ENCODE data around the gene ARMC8.

The ARMC8 gene

DNA sequence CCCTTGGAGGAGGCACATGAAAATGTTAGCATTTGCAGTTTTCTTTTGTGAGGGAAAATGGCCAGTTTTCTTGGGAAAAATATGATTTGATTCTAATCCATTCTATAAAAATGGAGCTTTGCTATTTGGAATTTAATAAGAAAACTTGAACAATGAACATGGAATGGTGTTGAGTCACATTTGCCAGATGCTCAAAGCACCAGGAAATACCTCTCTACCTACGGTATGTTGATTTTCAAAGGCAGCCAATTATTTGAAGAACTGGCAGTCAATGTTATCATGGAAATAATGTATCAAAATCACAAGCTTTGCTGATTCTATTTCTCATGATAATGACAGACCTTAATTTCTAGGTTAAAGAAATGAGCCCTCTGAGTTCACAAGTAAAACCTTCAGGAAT is 127.7 kb downstream of the ARMC8 start:
- Histone ChIP-seq H3K4me3 (ENCODE audit: low read length) (no peak overlapping the region), H3K4me1 (ENCODE audit: control insufficient read depth, insufficient read depth, low read length) (peaks cover 7% of the 10 kb centered on the region), H3K9me3 (replicated peaks; ENCODE audit: low read length) (peaks cover 5% of the 10 kb centered on the region), H3K4me2 (ENCODE audit: low read length) (no peak overlapping the region), H3K36me3 (ENCODE audit: insufficient read depth, low read length) (no peaks in the 10 kb centered on the region), H3K27me3 (ENCODE audit: control insufficient read depth, insufficient read depth, low read length) (peaks cover 18% of the 10 kb centered on the region), H3K9ac (ENCODE audit: low read depth, low read length) (no peak overlapping the region)

DNA sequence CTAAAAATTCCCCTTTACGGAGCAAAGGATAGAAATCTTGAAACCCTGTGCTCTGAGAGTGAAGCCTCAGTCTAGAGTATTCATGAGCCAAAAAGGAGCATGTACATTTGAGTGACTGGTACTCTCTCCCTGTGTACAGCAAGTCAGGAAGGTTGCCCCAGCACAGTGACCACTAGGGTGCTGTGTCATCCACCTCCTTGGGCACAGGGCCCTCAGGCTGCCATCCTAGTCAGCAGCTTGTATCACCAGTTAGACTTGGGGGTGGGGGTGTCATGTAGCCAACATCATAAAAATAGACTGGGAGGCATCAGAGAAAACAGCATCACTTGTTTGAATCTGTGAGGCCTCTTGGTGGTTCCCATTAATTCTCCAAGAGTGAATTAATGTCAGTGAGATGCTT is 130.6 kb downstream of the ARMC8 start:
- H3K9me3 ChIP-seq (replicated peaks; ENCODE audit: low read length), result no peaks in the 10 kb centered on the region

GRCh38 chr3:138323971-138324370 is 136.9 kb downstream of the ARMC8 start:
- Histone ChIP-seq H3K4me2 (ENCODE audit: low read length) (no peak overlapping the region), H3K9ac (ENCODE audit: low read depth, low read length) (no peak overlapping the region), H3K36me3 (ENCODE audit: insufficient read depth, low read length) (no peaks in the 10 kb centered on the region), H3K4me3 (ENCODE audit: low read length) (no peak overlapping the region), H3K9me3 (replicated peaks; ENCODE audit: low read length) (no peaks in the 10 kb centered on the region), H3K4me1 (ENCODE audit: control insufficient read depth, insufficient read depth, low read length) (peaks cover 2% of the 10 kb centered on the region), H3K27me3 (ENCODE audit: control insufficient read depth, insufficient read depth, low read length) (peaks cover 14% of the 10 kb centered on the region)

More for the DNA sequence above, 130.6 kb downstream of the ARMC8 start:
- Histone ChIP-seq H3K4me1 (ENCODE audit: control insufficient read depth, insufficient read depth, low read length) (peaks cover 7% of the 10 kb centered on the region), H3K4me3 (ENCODE audit: low read length) (no peak overlapping the region), H3K36me3 (ENCODE audit: insufficient read depth, low read length) (no peaks in the 10 kb centered on the region), H3K4me2 (ENCODE audit: low read length) (no peak overlapping the region), H3K9ac (ENCODE audit: low read depth, low read length) (no peak overlapping the region), H3K27me3 (ENCODE audit: control insufficient read depth, insufficient read depth, low read length) (peaks cover 8% of the 10 kb centered on the region)

GRCh38 chr3:138325990-138326389 is 138.9 kb downstream of the ARMC8 start:
- H3K4me2 ChIP-seq (ENCODE audit: low read length), result no peak overlapping the region
- peaks cover 10% of the 10 kb centered on the region for H3K4me1 ChIP-seq (ENCODE audit: control insufficient read depth, insufficient read depth, low read length)
- no peaks in the 10 kb centered on the region for H3K36me3 ChIP-seq (ENCODE audit: insufficient read depth, low read length)
- no peak overlapping the region for H3K4me3 ChIP-seq (ENCODE audit: low read length)
- peaks cover 12% of the 10 kb centered on the region for H3K27me3 ChIP-seq (ENCODE audit: control insufficient read depth, insufficient read depth, low read length)
- no peaks in the 10 kb centered on the region for H3K9me3 ChIP-seq (replicated peaks; ENCODE audit: low read length)
- H3K9ac ChIP-seq (ENCODE audit: low read depth, low read length), result no peak overlapping the region

DNA sequence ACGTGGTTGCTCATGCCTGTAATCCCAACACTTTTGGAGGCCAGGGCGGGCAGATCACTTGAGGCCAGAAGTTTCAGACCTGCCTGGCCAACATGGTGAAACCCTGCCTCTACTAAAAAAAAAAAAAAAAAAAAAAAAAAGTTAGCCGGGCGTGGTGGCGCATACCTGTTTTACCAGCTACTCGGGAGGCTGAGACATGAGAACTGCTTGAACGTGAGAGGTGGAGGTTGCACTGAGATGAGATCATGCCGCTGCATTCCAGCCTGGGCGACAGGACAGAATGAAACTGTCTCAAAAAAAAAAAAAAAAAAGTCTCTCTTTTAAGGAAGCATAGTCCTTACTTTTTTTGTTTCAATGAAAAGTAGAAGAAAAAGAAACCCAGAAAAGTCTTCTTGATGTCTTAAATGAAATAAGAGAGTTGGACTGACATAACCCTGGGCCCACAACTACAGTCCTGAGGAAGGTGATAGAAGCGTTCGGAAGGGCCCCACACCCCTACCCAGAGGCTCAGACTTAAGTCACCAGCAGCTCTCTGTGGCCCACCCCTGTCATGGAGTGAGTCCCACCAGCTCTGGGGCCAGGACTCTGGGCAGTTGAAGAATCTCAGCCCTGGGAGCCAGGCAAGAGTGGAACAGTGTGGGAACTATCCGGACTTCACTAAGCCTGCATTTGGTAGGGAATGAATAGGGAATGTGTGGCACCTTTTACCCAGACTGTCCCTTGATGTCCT is 139.9 kb downstream of the ARMC8 start:
- no peak overlapping the region for H3K9ac ChIP-seq (ENCODE audit: low read depth, low read length)
- no peaks in the 10 kb centered on the region for H3K9me3 ChIP-seq (replicated peaks; ENCODE audit: low read length)
- H3K36me3 ChIP-seq (ENCODE audit: insufficient read depth, low read length), result no peaks in the 10 kb centered on the region
- no peak overlapping the region for H3K4me2 ChIP-seq (ENCODE audit: low read length)
- no peak overlapping the region for H3K4me3 ChIP-seq (ENCODE audit: low read length)
- peaks cover 6% of the 10 kb centered on the region for H3K27me3 ChIP-seq (ENCODE audit: control insufficient read depth, insufficient read depth, low read length)
- H3K4me1 ChIP-seq (ENCODE audit: control insufficient read depth, insufficient read depth, low read length), result peaks cover 10% of the 10 kb centered on the region

- no peak overlapping the region for H3K9ac ChIP-seq (ENCODE audit: low read depth, low read length)
- peaks cover 6% of the 10 kb centered on the region for H3K27me3 ChIP-seq (ENCODE audit: control insufficient read depth, insufficient read depth, low read length)
- H3K4me2 ChIP-seq (ENCODE audit: low read length), result no peak overlapping the region
- H3K36me3 ChIP-seq (ENCODE audit: insufficient read depth, low read length), result no peaks in the 10 kb centered on the region
- H3K4me1 ChIP-seq (ENCODE audit: control insufficient read depth, insufficient read depth, low read length), result peaks cover 10% of the 10 kb centered on the region
- H3K4me3 ChIP-seq (ENCODE audit: low read length), result no peak overlapping the region
- no peaks in the 10 kb centered on the region for H3K9me3 ChIP-seq (replicated peaks; ENCODE audit: low read length)
Observed at GRCh38 chr3:138327831-138328230, 140.7 kb downstream of the ARMC8 start.

DNA sequence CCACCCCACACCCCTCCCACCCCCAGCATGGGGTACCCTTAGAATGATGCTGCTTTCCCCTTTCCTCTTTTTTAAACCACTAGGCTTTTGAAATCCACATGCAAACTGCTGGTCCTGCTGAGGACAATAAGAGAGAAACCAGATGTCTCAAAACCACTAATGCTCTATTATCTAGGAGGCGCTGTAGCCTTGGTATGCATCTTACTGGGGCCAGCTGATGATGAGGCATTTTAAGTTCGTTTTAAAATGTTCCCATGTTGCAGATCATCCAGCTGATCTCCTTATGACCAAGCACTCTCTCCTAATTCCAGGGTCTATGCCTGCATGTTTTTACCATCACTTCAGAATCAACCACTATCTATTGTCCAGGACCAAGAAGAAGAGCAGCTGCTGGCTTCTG is 141.2 kb downstream of the ARMC8 start:
- peak overlapping the region; percentile 97 for H3K4me2 ChIP-seq (ENCODE audit: low read length)
- H3K4me1 ChIP-seq (ENCODE audit: control insufficient read depth, insufficient read depth, low read length), result peaks cover 10% of the 10 kb centered on the region
- no peak overlapping the region for H3K9ac ChIP-seq (ENCODE audit: low read depth, low read length)

DNA sequence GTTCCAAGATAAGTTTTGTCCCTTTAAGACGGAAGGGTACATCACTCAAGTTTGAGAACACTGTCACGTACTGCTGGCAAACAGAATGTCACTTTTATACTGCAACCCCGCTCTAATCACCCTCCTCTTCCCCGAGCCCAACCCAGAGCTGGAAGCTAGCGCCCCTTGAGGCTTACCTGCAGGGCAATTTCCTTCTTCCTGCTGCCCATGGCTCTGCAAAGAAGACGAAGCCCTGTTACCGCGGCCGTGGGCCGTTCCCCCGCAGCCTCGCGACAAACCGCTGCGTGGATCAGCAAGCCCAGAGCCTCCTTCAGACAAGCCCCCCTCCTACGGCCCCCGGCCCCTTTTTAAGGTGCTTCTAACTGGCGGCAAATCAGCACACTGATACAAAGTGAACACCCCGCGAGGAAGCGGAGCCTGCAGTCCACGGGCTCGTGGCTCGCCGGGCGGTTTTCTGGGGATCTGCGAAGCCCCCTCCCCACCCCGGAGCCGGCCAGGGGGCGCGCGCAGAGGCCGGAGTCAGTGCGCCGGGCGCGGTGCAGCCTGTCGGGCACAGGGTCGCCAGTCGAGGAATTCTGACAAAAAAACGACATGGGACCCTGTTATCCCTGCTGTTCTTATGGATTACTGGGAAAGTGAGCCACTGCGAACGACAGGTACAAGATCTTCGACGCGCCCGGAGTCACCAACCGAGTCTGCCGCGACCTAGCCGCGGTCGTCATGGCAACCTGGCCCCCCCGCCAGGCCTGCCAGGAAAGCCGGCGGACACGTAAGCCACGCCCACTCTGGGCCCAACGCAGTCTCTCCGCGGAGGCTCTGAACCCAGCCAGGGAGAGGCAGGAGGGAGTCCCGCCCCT is 142.3 kb downstream of the ARMC8 start, which contains the start of gene NME9:
NME9 (minus strand) TSS at position 725 of the 857 bp plus-strand sequence; CDS start at position 209, 516 bp downstream.
- peaks cover 10% of the 10 kb centered on the region for H3K4me1 ChIP-seq (ENCODE audit: control insufficient read depth, insufficient read depth, low read length)
- H3K9me3 ChIP-seq (replicated peaks; ENCODE audit: low read length), result no peaks in the 10 kb centered on the region
- H3K36me3 ChIP-seq (ENCODE audit: insufficient read depth, low read length), result no peaks in the 10 kb centered on the region
- H3K9ac ChIP-seq (ENCODE audit: low read depth, low read length), result peak within 1 kb of the TSS; percentile 59
- peaks cover 7% of the 10 kb centered on the region for H3K27me3 ChIP-seq (ENCODE audit: control insufficient read depth, insufficient read depth, low read length)
- H3K4me3 ChIP-seq (ENCODE audit: low read length), result peak within 1 kb of the TSS; percentile 75
- H3K4me2 ChIP-seq (ENCODE audit: low read length), result peak within 1 kb of the TSS; percentile 97

More for the DNA sequence above, 141.2 kb downstream of the ARMC8 start:
- peaks cover 6% of the 10 kb centered on the region for H3K27me3 ChIP-seq (ENCODE audit: control insufficient read depth, insufficient read depth, low read length)
- no peaks in the 10 kb centered on the region for H3K9me3 ChIP-seq (replicated peaks; ENCODE audit: low read length)
- H3K4me3 ChIP-seq (ENCODE audit: low read length), result no peak overlapping the region
- no peaks in the 10 kb centered on the region for H3K36me3 ChIP-seq (ENCODE audit: insufficient read depth, low read length)

GRCh38 chr3:138329984-138330293 is 142.8 kb downstream of the ARMC8 start:
- Histone ChIP-seq H3K9ac (ENCODE audit: low read depth, low read length) (peak overlapping the region; percentile 59), H3K4me1 (ENCODE audit: control insufficient read depth, insufficient read depth, low read length) (peaks cover 10% of the 10 kb centered on the region), H3K4me3 (ENCODE audit: low read length) (peak overlapping the region; percentile 75), H3K36me3 (ENCODE audit: insufficient read depth, low read length) (no peaks in the 10 kb centered on the region), H3K27me3 (ENCODE audit: control insufficient read depth, insufficient read depth, low read length) (peaks cover 13% of the 10 kb centered on the region), H3K9me3 (replicated peaks; ENCODE audit: low read length) (no peaks in the 10 kb centered on the region), H3K4me2 (ENCODE audit: low read length) (peak overlapping the region; percentile 97)

GRCh38 chr3:138331143-138331894 is 144.2 kb downstream of the ARMC8 start:
- no peak overlapping the region for H3K4me2 ChIP-seq (ENCODE audit: low read length)
- H3K9ac ChIP-seq (ENCODE audit: low read depth, low read length), result no peak overlapping the region
- no peaks in the 10 kb centered on the region for H3K36me3 ChIP-seq (ENCODE audit: insufficient read depth, low read length)
- H3K9me3 ChIP-seq (replicated peaks; ENCODE audit: low read length), result no peaks in the 10 kb centered on the region
- H3K4me1 ChIP-seq (ENCODE audit: control insufficient read depth, insufficient read depth, low read length), result peaks cover 10% of the 10 kb centered on the region
- H3K4me3 ChIP-seq (ENCODE audit: low read length), result no peak overlapping the region
- H3K27me3 ChIP-seq (ENCODE audit: control insufficient read depth, insufficient read depth, low read length), result peaks cover 14% of the 10 kb centered on the region

DNA sequence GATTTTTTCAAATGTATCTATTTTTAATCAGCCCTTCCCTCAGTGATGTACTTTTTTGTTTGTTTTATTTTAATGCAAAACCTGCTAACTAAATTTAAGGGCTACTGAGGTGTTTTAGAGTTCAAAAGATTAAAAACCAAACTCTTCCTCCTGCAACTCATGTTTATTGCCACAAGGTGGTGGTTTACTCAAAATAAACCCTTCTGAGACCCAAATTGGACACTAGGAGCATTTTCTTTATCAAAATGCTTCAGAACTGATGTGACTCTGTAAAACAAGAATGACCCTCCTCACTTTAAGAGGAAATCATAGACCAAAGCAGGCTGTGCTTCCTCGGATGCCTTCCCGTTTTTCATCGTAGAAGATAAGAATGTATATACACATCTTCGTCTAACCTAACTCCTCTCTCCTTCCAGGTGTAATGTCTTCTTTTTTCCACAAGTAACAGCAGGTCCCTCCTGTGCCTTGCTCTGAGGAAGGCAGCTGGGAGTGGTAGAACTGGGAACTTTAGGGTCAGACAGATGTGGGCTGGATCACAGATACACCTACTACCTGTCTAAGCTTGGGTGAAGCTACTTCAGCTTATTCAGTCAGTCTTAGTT is 145.5 kb downstream of the ARMC8 start:
- no peak overlapping the region for H3K4me3 ChIP-seq (ENCODE audit: low read length)
- no peaks in the 10 kb centered on the region for H3K36me3 ChIP-seq (ENCODE audit: insufficient read depth, low read length)
- H3K27me3 ChIP-seq (ENCODE audit: control insufficient read depth, insufficient read depth, low read length), result peaks cover 14% of the 10 kb centered on the region
- no peak overlapping the region for H3K9ac ChIP-seq (ENCODE audit: low read depth, low read length)
- no peaks in the 10 kb centered on the region for H3K9me3 ChIP-seq (replicated peaks; ENCODE audit: low read length)
- peaks cover 10% of the 10 kb centered on the region for H3K4me1 ChIP-seq (ENCODE audit: control insufficient read depth, insufficient read depth, low read length)
- H3K4me2 ChIP-seq (ENCODE audit: low read length), result no peak overlapping the region
